Measurements from ENCODE around the gene AAMP.

AAMP gene

DNA sequence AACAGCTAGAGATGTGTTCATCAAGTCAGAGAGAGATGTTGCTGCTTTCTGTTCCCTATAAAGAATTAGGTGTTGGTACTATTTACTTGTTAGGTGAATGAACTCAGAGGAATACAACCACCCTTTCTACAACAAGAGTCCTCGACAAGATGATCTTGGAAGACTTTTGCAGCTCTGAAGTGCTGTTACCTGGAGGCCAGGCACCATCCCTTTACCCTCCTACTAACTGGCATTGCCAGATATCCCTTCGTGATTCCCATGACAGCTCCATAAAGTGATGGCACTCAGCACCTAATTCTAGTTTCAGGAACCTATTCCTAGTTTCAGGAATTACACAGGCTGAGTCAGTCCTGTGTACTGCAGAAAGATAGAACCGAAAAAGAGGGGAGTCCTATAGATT, 43.0 kb downstream of the AAMP start:
- Histone ChIP-seq H3K9ac (ENCODE audit: low read length) (no peak overlapping the region), H3K4me3 (ENCODE audit: low read depth, low read length) (no peak overlapping the region), H3K36me3 (ENCODE audit: control insufficient read depth in 1 of 2, insufficient read depth in 2 of 2, low read length in 2 of 2) (peaks cover 24 to 36% of the 10 kb centered on the region in 2 experiments), H3K23ac (ENCODE audit: low read length) (no peak overlapping the region), H3K4me1 (ENCODE audit: control insufficient read depth in 1 of 2, insufficient read depth in 2 of 2, low read length in 2 of 2) (peaks cover 4 to 21% of the 10 kb centered on the region in 2 experiments), H2AK5ac (ENCODE audit: low read length) (no peak overlapping the region), H3K18ac (ENCODE audit: low read length) (no peak overlapping the region), H2BK5ac (ENCODE audit: low read depth, low read length, poor library complexity) (no peak overlapping the region), H2BK12ac (ENCODE audit: low read length) (no peak overlapping the region), H4K12ac (ENCODE audit: low read depth, low read length) (no peak overlapping the region), H3K27ac (ENCODE audit: low read depth, low read length) (no peak overlapping the region), H2AFZ (ENCODE audit: insufficient read depth, low read length, poor library complexity) (no peak overlapping the region), H3K14ac (ENCODE audit: low read length) (no peak overlapping the region), H3K4me2 (ENCODE audit: low read length) (no peak overlapping the region), H3K9me3 (ENCODE audit: insufficient read depth, low read depth, low read length) (no peaks in the 10 kb centered on the region), H4K91ac (ENCODE audit: low read depth, low read length) (no peak overlapping the region), H3K4ac (ENCODE audit: low read depth, low read length) (no peak overlapping the region), H4K8ac (ENCODE audit: low read depth, low read length) (no peak overlapping the region), H3K79me2 (ENCODE audit: control insufficient read depth, insufficient read depth, low read length, poor library complexity) (peaks cover 6% of the 10 kb centered on the region), H3K79me1 (ENCODE audit: low read length) (no peaks in the 10 kb centered on the region), H3K27me3 (ENCODE audit: insufficient read depth, low read length) (no peaks in the 10 kb centered on the region), H2BK120ac (ENCODE audit: insufficient read depth, low read length, poor library complexity) (no peak overlapping the region)
- no peak for DNase-seq
- WGBS (ENCODE audit: extremely low coverage, insufficient coverage, insufficient read length) = no CpG with 5 or more reads among the region's 3 CpGs

DNA sequence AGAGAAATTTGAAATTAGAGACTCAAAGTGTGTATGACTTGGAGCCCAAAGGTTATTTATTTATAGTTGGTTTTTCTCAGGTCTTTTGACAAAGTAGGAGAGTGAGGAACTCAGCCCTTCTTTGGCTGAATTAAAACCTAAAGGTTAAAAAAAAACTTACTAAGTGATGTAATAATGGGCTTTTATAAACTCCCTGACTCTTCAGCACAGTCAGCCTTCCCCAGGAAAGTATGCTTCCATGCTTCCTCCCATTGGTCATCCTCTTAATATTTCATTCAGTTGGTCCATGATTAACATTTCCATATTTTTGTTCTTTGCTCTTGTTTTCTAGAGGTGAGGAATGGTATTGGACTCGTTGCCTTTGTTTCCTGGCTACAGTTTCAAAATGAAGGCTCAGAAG, 45.8 kb downstream of the AAMP start:
- no peak overlapping the region for H3K23ac ChIP-seq (ENCODE audit: low read length)
- no peak overlapping the region for H3K4me3 ChIP-seq (ENCODE audit: low read depth, low read length)
- peaks cover 13 to 24% of the 10 kb centered on the region in 2 experiments for H3K4me1 ChIP-seq (ENCODE audit: control insufficient read depth in 1 of 2, insufficient read depth in 2 of 2, low read length in 2 of 2)
- no peaks in the 10 kb centered on the region for H3K9me3 ChIP-seq (ENCODE audit: insufficient read depth, low read depth, low read length)
- H3K79me1 ChIP-seq (ENCODE audit: low read length) = peaks cover 3% of the 10 kb centered on the region
- no peak overlapping the region for H2AFZ ChIP-seq (ENCODE audit: insufficient read depth, low read length, poor library complexity)
- H3K27me3 ChIP-seq (ENCODE audit: insufficient read depth, low read length) = no peaks in the 10 kb centered on the region
- no peak overlapping the region for H3K14ac ChIP-seq (ENCODE audit: low read length)
- H3K4ac ChIP-seq (ENCODE audit: low read depth, low read length) = peak overlapping the region; percentile 77
- no peak overlapping the region for H2BK5ac ChIP-seq (ENCODE audit: low read depth, low read length, poor library complexity)
- H3K4me2 ChIP-seq (ENCODE audit: low read length) = no peak overlapping the region
- no CpG with 5 or more reads among the region's 1 CpG for WGBS (ENCODE audit: extremely low coverage, insufficient coverage, insufficient read length)
- no peak overlapping the region for H4K12ac ChIP-seq (ENCODE audit: low read depth, low read length)
- H2BK120ac ChIP-seq (ENCODE audit: insufficient read depth, low read length, poor library complexity) = no peak overlapping the region
- no peak overlapping the region for H3K27ac ChIP-seq (ENCODE audit: low read depth, low read length)
- H3K18ac ChIP-seq (ENCODE audit: low read length) = no peak overlapping the region
- H2BK12ac ChIP-seq (ENCODE audit: low read length) = no peak overlapping the region
- no peak overlapping the region for H2AK5ac ChIP-seq (ENCODE audit: low read length)
- H3K79me2 ChIP-seq (ENCODE audit: control insufficient read depth, insufficient read depth, low read length, poor library complexity) = peaks cover 22% of the 10 kb centered on the region
- H4K91ac ChIP-seq (ENCODE audit: low read depth, low read length) = no peak overlapping the region
- no peak overlapping the region for H4K8ac ChIP-seq (ENCODE audit: low read depth, low read length)
- H3K9ac ChIP-seq (ENCODE audit: low read length) = no peak overlapping the region
- DNase-seq = no peak
- H3K36me3 ChIP-seq (ENCODE audit: control insufficient read depth in 1 of 2, insufficient read depth in 2 of 2, low read length in 2 of 2) = peaks cover 16 to 28% of the 10 kb centered on the region in 2 experiments

DNA sequence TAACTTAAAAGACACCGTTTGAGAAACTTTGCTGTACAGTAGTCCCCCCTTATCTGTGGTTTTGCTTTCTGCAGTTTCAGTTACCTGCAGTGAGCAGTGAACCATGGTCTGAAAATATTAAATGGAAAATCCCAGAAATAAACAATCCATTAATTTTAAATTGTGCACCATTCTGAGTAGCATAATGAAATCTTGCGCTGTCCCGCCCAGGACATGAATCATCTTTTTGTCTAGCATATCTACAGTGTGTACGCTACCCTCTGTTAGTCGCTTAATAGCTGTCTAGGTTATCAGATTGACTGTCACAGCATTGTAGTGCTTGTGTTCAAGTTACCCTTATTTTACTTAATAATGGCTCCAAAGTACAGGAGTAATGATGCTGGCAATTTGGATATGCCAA, 46.9 kb downstream of the AAMP start:
- H3K36me3 ChIP-seq (ENCODE audit: control insufficient read depth in 1 of 2, insufficient read depth in 2 of 2, low read length in 2 of 2) = peaks cover 16 to 28% of the 10 kb centered on the region in 2 experiments
- no peak overlapping the region for H4K91ac ChIP-seq (ENCODE audit: low read depth, low read length)
- no peak overlapping the region for H3K14ac ChIP-seq (ENCODE audit: low read length)
- H2BK5ac ChIP-seq (ENCODE audit: low read depth, low read length, poor library complexity) = no peak overlapping the region
- H2AFZ ChIP-seq (ENCODE audit: insufficient read depth, low read length, poor library complexity) = no peak overlapping the region
- peaks cover 25% of the 10 kb centered on the region for H3K79me2 ChIP-seq (ENCODE audit: control insufficient read depth, insufficient read depth, low read length, poor library complexity)
- no CpG with 5 or more reads among the region's 5 CpGs for WGBS (ENCODE audit: extremely low coverage, insufficient coverage, insufficient read length)
- no peak overlapping the region for H4K8ac ChIP-seq (ENCODE audit: low read depth, low read length)
- H4K12ac ChIP-seq (ENCODE audit: low read depth, low read length) = no peak overlapping the region
- no peak overlapping the region for H2BK12ac ChIP-seq (ENCODE audit: low read length)
- peak overlapping the region; percentile 78 for H3K4ac ChIP-seq (ENCODE audit: low read depth, low read length)
- H3K9me3 ChIP-seq (ENCODE audit: insufficient read depth, low read depth, low read length) = no peaks in the 10 kb centered on the region
- peak in 1 of 2 donors; percentile 40 for DNase-seq
- peaks cover 13 to 20% of the 10 kb centered on the region in 2 experiments for H3K4me1 ChIP-seq (ENCODE audit: control insufficient read depth in 1 of 2, insufficient read depth in 2 of 2, low read length in 2 of 2)
- H2BK120ac ChIP-seq (ENCODE audit: insufficient read depth, low read length, poor library complexity) = no peak overlapping the region
- H3K18ac ChIP-seq (ENCODE audit: low read length) = no peak overlapping the region
- H2AK5ac ChIP-seq (ENCODE audit: low read length) = no peak overlapping the region
- no peak overlapping the region for H3K23ac ChIP-seq (ENCODE audit: low read length)
- H3K27me3 ChIP-seq (ENCODE audit: insufficient read depth, low read length) = no peaks in the 10 kb centered on the region
- H3K4me2 ChIP-seq (ENCODE audit: low read length) = no peak overlapping the region
- no peak overlapping the region for H3K9ac ChIP-seq (ENCODE audit: low read length)
- no peak overlapping the region for H3K27ac ChIP-seq (ENCODE audit: low read depth, low read length)
- H3K79me1 ChIP-seq (ENCODE audit: low read length) = peaks cover 3% of the 10 kb centered on the region
- H3K4me3 ChIP-seq (ENCODE audit: low read depth, low read length) = no peak overlapping the region

GRCh38 chr2:218221000-218221399, 48.9 kb downstream of the AAMP start:
- H4K8ac ChIP-seq (ENCODE audit: low read depth, low read length) = no peak overlapping the region
- H3K4ac ChIP-seq (ENCODE audit: low read depth, low read length) = peak overlapping the region; percentile 82
- no peak overlapping the region for H2AFZ ChIP-seq (ENCODE audit: insufficient read depth, low read length, poor library complexity)
- H4K91ac ChIP-seq (ENCODE audit: low read depth, low read length) = no peak overlapping the region
- peaks cover 35% of the 10 kb centered on the region for H3K79me2 ChIP-seq (ENCODE audit: control insufficient read depth, insufficient read depth, low read length, poor library complexity)
- no peak overlapping the region for H4K12ac ChIP-seq (ENCODE audit: low read depth, low read length)
- H3K23ac ChIP-seq (ENCODE audit: low read length) = peak overlapping the region; percentile 37
- no peak overlapping the region for H3K4me2 ChIP-seq (ENCODE audit: low read length)
- no peaks in the 10 kb centered on the region for H3K27me3 ChIP-seq (ENCODE audit: insufficient read depth, low read length)
- H3K18ac ChIP-seq (ENCODE audit: low read length) = no peak overlapping the region
- no peak for DNase-seq
- H2BK12ac ChIP-seq (ENCODE audit: low read length) = no peak overlapping the region
- no peak overlapping the region for H2BK5ac ChIP-seq (ENCODE audit: low read depth, low read length, poor library complexity)
- no peak overlapping the region for H3K27ac ChIP-seq (ENCODE audit: low read depth, low read length)
- H2BK120ac ChIP-seq (ENCODE audit: insufficient read depth, low read length, poor library complexity) = no peak overlapping the region
- no peak overlapping the region for H3K9ac ChIP-seq (ENCODE audit: low read length)
- H3K4me1 ChIP-seq (ENCODE audit: control insufficient read depth in 1 of 2, insufficient read depth in 2 of 2, low read length in 2 of 2) = peaks cover 13 to 22% of the 10 kb centered on the region in 2 experiments
- H3K79me1 ChIP-seq (ENCODE audit: low read length) = peaks cover 16% of the 10 kb centered on the region
- H2AK5ac ChIP-seq (ENCODE audit: low read length) = no peak overlapping the region
- H3K36me3 ChIP-seq (ENCODE audit: control insufficient read depth in 1 of 2, insufficient read depth in 2 of 2, low read length in 2 of 2) = peaks cover 7 to 18% of the 10 kb centered on the region in 2 experiments
- H3K14ac ChIP-seq (ENCODE audit: low read length) = no peak overlapping the region
- H3K9me3 ChIP-seq (ENCODE audit: insufficient read depth, low read depth, low read length) = no peaks in the 10 kb centered on the region
- no peak overlapping the region for H3K4me3 ChIP-seq (ENCODE audit: low read depth, low read length)
- WGBS (ENCODE audit: extremely low coverage, insufficient coverage, insufficient read length) = no CpG with 5 or more reads among the region's 5 CpGs

All from trophoblast cell (in vitro differentiated cells and primary cell).